Astrocyte (in vitro differentiated cells and primary cell): ENCODE measurements around the gene COL2A1.

Experiments
- EZH2 ChIP-seq: IDR thresholded peaks from 2 replicates; pipeline ENCODE4 v1.6.1; 2012; ENCODE audit warnings: mild to moderate bottlenecking, low read length, inconsistent platforms; ENCODE audit not compliant: insufficient read depth
- TF ChIP-seq, protein P1 (sequence below): IDR thresholded peaks from 2 replicates; pipeline ENCODE4 v1.5.1; 2011; ENCODE audit warnings: low read depth, mild to moderate bottlenecking, inconsistent platforms, low read length, moderate library complexity; ENCODE audit not compliant: insufficient read depth

- TF ChIP-seq, protein P1, sequence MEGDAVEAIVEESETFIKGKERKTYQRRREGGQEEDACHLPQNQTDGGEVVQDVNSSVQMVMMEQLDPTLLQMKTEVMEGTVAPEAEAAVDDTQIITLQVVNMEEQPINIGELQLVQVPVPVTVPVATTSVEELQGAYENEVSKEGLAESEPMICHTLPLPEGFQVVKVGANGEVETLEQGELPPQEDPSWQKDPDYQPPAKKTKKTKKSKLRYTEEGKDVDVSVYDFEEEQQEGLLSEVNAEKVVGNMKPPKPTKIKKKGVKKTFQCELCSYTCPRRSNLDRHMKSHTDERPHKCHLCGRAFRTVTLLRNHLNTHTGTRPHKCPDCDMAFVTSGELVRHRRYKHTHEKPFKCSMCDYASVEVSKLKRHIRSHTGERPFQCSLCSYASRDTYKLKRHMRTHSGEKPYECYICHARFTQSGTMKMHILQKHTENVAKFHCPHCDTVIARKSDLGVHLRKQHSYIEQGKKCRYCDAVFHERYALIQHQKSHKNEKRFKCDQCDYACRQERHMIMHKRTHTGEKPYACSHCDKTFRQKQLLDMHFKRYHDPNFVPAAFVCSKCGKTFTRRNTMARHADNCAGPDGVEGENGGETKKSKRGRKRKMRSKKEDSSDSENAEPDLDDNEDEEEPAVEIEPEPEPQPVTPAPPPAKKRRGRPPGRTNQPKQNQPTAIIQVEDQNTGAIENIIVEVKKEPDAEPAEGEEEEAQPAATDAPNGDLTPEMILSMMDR, result no peak
- TF ChIP-seq EZH2, result no peak
Observed at GRCh38 chr12:47962198-47962597, 42.1 kb downstream of the COL2A1 start.
